ENCODE data around the gene RAPGEF2. TPM values are rescaled to one million over a fixed set of nuclear protein-coding genes. Genes with fewer than 3 reads are reported as not detected.

RAPGEF2 gene
- total RNA-seq, 3 donors from 2014 or later = 47.0 to 84.0 (median 51.5) TPM

DNA sequence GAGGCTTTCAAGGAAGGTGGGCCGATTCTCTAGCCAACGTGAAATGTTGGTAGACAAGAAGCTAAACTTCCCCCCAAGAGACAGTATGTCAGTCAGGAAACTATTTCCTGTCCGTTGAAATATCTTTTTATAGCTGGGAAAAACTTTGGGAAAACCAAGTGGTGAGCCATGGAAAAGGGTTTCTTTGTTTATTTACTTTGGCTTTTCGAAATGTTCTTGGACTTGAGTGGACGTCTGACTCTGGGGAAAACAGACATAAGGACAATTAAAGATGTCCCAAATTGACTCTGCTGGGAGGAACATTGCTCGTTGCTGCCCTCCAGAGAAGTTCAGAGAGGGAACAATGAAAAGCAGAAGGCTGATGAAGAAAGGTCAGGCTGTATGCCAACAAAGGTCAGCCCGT is 295.4 kb downstream of the RAPGEF2 start:
- DNase-seq (ENCODE audit: low spot score in 2 of 2) = no peak
- H3K9me3 ChIP-seq = no peaks in the 10 kb centered on the region
- H3K27ac ChIP-seq = no peak overlapping the region
- H3K4me3 ChIP-seq = no peak overlapping the region
- no peak for TF ChIP-seq POLR2AphosphoS5 (IDR thresholded peaks at IDR 0.05)
- TF ChIP-seq, protein P1, sequence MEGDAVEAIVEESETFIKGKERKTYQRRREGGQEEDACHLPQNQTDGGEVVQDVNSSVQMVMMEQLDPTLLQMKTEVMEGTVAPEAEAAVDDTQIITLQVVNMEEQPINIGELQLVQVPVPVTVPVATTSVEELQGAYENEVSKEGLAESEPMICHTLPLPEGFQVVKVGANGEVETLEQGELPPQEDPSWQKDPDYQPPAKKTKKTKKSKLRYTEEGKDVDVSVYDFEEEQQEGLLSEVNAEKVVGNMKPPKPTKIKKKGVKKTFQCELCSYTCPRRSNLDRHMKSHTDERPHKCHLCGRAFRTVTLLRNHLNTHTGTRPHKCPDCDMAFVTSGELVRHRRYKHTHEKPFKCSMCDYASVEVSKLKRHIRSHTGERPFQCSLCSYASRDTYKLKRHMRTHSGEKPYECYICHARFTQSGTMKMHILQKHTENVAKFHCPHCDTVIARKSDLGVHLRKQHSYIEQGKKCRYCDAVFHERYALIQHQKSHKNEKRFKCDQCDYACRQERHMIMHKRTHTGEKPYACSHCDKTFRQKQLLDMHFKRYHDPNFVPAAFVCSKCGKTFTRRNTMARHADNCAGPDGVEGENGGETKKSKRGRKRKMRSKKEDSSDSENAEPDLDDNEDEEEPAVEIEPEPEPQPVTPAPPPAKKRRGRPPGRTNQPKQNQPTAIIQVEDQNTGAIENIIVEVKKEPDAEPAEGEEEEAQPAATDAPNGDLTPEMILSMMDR (IDR thresholded peaks at IDR 0.05) = no peak
- H3K4me1 ChIP-seq = no peaks in the 10 kb centered on the region
- H3K27me3 ChIP-seq = no peaks in the 10 kb centered on the region
- H3K36me3 ChIP-seq = no peaks in the 10 kb centered on the region
- intact Hi-C loops (cut with DNase I; ENCODE audit: low total_unique reads) = no loop called here

DNA sequence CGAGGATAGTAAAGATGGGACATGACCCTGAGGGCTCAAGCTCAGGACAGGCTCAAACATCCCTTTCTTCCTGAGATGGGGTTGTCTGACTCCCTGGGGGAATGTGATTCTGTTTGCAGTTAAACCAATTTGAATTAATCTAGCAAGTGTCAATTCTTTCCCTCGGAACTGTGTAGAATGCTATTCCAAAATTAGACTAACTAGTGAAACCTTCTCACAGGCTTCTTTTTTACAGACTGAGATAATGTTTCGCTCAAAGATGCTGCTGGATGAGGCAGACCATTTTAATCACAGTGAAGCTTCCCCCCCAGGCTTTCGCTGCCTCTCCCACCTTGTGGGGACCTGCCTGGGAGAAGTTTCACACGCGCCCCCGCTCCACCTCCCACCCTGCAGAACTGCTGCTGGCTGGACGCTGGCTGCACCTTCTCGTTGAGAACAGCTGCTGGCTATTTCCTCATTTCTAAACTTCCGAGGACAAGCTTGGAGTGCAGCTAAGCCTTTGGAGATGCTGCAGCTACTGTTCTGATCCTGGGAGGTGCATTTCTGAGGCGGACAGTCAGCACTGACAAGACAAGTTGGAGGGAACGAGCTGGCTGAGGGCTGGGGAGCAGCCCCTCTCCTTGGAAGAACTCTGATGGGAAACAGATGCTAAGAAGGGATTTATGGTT is 297.8 kb downstream of the RAPGEF2 start:
- H3K4me1 ChIP-seq = no peaks in the 10 kb centered on the region
- H3K9me3 ChIP-seq = no peaks in the 10 kb centered on the region
- DNase-seq (ENCODE audit: low spot score in 2 of 2) = no peak
- no peaks in the 10 kb centered on the region for H3K27me3 ChIP-seq
- intact Hi-C loops (cut with DNase I; ENCODE audit: low total_unique reads) = no loop called here
- H3K4me3 ChIP-seq = peak overlapping the region in 1 of 3 donors; percentile 45
- H3K36me3 ChIP-seq = no peaks in the 10 kb centered on the region
- no peak overlapping the region for H3K27ac ChIP-seq
- TF ChIP-seq POLR2A (IDR thresholded peaks at IDR 0.05) = no peak
- TF ChIP-seq POLR2AphosphoS5 (IDR thresholded peaks at IDR 0.05) = no peak
- TF ChIP-seq, protein P1 (IDR thresholded peaks at IDR 0.05) = no peak

DNA sequence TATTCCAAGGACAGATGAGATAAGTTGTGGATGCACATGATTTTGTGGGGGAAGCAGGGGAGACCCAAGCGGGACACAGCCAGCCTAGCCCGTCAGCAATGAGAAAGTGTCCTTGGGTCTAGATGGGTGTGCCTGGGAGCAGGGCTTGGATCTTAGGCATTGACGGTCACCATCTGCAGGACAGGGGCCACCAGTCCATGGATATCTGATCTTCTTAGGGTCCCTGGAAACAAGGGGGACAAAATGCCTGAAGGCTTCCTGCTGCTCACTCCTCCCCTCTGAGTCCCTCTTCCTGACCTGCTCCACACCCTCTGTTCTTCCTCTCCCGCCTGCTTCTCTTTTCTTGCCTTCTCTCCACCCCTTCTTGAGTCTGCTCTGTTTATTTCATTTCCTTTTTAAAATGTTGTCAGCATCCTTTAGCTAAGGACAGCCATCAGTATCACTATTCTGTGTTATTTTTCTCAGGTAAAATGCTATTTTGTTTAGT is 298.4 kb downstream of the RAPGEF2 start:
- Histone ChIP-seq H3K4me3 (peak overlapping the region in 1 of 3 donors; percentile 45), H3K4me1 (no peaks in the 10 kb centered on the region), H3K27me3 (no peaks in the 10 kb centered on the region), H3K36me3 (no peaks in the 10 kb centered on the region), H3K9me3 (no peaks in the 10 kb centered on the region), H3K27ac (no peak overlapping the region)
- no peak for DNase-seq (ENCODE audit: low spot score in 2 of 2)
- no peak for TF ChIP-seq POLR2A (IDR thresholded peaks at IDR 0.05)
- TF ChIP-seq, protein P1 (IDR thresholded peaks at IDR 0.05) = no peak
- TF ChIP-seq POLR2AphosphoS5 (IDR thresholded peaks at IDR 0.05) = no peak
- intact Hi-C loops (cut with DNase I; ENCODE audit: low total_unique reads) = no loop called here

- intact Hi-C loops (cut with DNase I; ENCODE audit: low total_unique reads) = no loop called here
- Histone ChIP-seq H3K4me3 (no peak overlapping the region), H3K36me3 (no peaks in the 10 kb centered on the region), H3K27ac (no peak overlapping the region), H3K27me3 (no peaks in the 10 kb centered on the region), H3K9me3 (no peaks in the 10 kb centered on the region), H3K4me1 (no peaks in the 10 kb centered on the region)
- TF ChIP-seq, protein P1 (IDR thresholded peaks at IDR 0.05) = no peak
- no peak for TF ChIP-seq POLR2A (IDR thresholded peaks at IDR 0.05)
- TF ChIP-seq POLR2AphosphoS5 (IDR thresholded peaks at IDR 0.05) = no peak
- no peak for DNase-seq (ENCODE audit: low spot score in 2 of 2)
Observed at GRCh38 chr4:159401791-159402380, 299.0 kb downstream of the RAPGEF2 start.

Measured in breast epithelium (tissue), 4 donors.